ENCODE data around the gene CBX5. TPM values are rescaled to one million over a fixed set of nuclear protein-coding genes. Genes with fewer than 3 reads are reported as not detected.

CBX5 gene
- total and polyA plus RNA-seq, 2 donors, result 8.9 to 83.2 TPM

DNA sequence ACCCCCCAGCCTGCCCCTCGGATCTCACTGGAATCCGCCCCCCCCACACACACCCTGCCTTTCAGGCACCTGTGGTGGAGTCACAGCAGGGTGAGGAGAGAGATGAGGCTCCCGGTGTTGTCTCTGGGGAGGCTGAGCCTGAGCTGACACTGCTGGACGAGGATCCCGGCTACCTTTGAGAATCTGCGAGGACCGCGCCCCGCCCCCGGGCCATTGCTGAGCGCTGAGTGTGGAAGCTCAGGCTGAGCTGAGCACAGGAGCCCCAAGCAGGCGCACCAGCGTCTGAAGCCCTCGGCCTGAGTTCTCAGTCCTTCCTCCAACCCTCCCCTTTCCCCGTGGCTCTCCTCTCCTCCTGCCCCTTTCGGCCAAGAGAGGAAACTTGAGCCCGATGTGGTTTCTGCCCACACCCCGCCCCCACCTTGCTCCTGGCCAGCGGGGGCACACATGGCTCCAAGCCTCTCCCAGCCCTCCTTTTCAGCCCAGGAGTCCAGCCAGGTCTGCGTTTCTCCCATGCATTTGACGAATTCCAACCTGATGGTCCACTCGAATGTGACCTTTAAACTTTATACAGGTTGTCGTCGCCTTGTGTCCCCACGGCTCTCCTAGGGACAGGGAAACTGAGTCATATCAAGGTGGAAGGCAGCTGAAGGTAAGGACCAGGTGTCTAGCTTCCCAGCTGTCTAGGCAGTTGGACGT, 21.0 kb upstream of the CBX5 start, which contains the start of gene NFE2:
Gene NFE2, minus strand, starts transcription at position 284 of the 696 bp plus-strand sequence. CDS start 5,767 bp downstream, outside the sequence.
- no peak for DNase-seq (ENCODE audit: extremely low spot score)
- H3K4me1 ChIP-seq (ENCODE audit: insufficient read depth), result no peaks in the 10 kb centered on the region
- H3K27ac ChIP-seq (ENCODE audit: low read depth), result no peak within 1 kb of the TSS
- WGBS, result 5% methylated on average over 26 of the region's 26 CpGs
- no peaks in the 10 kb centered on the region for H3K36me3 ChIP-seq (ENCODE audit: insufficient read depth)
- H3K4me3 ChIP-seq (ENCODE audit: low read depth, low read length), result no peak within 1 kb of the TSS

DNA sequence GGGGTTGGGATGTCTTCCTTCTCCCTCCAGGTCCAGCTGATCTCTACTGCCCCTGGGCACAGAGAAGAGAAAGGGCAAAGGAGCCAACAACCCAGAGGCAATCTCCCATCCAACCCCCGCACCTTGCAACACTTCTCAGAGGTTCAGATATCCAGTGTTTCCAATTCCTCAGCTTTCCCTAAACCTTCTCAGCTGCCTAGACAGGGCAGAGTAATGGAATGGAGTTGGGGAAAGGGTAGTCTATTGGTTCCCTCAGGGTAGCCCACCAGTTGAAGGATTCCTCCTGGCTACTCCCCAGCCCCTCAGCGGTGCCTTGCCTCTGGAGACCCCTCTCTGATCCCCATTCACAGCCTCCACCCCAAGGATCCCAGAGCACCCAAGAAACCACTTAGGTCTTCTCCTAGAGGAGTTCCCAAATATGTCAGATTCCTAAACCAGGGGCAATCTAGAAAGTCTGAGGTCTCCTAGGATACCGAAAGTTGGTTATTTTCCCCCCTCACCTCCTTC, 20.4 kb upstream of the CBX5 start:
- no peak overlapping the region for H3K4me3 ChIP-seq (ENCODE audit: low read depth, low read length)
- WGBS, result 41% methylated on average over 3 of the region's 3 CpGs
- DNase-seq (ENCODE audit: extremely low spot score), result no peak
- H3K4me1 ChIP-seq (ENCODE audit: insufficient read depth), result no peaks in the 10 kb centered on the region
- H3K27ac ChIP-seq (ENCODE audit: low read depth), result no peak overlapping the region
- no peaks in the 10 kb centered on the region for H3K36me3 ChIP-seq (ENCODE audit: insufficient read depth)

DNA sequence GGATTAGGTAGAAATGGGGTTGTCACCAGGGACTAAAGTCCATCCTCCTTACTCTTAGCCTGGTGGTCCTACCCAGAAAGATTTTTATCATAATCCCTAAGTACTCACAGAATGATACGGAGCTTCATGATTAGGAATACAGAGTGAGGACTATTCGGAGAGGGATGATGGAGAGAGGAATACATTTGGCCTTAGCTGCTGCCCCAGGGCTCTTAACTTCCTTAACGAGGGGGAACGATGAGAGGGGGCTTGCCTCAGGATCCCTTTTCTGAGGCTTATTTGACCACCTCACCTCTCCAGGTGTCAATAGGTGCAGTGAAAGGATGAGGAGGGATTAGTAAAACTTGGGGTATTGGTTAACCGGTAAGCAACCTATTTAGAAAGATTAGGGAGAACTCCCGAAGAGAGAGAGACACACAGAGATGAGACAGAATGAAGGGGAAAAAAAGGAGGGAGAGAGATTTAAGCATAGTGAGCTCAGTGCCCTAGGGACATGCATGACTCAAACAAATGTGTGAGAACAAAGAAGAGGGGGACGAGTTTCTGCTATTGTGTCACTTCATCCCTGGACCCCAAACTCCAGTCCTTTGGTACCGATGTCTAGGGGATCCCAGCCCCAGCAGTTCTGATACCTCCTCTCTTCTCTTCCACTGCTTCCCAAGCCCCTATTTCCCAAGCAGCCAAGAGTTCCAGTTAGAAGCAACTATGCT, 19.7 kb upstream of the CBX5 start:
- 58% methylated on average over 8 of the region's 8 CpGs for WGBS
- DNase-seq (ENCODE audit: extremely low spot score), result no peak
- no peak overlapping the region for H3K4me3 ChIP-seq (ENCODE audit: low read depth, low read length)

DNA sequence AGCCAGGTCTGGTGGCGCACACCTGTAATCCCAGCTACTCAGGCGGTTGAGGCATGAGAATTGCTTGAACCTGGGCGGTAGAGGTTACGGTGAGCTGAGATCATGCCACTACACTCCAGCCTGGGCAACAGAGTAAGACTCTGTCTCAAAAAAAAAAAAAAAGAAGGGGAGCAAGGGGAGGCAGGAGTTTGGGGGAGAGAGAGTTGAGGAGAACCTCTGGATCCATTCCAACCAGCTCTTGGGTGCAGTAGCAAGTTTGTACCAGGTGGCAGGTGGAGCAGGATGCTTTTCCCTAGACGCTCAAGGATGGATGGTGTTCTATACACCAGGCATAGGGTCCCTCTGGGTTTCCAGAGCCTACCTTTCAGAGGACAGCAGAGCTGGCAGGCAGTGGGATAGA, 19.0 kb upstream of the CBX5 start:
- no peak overlapping the region for H3K4me3 ChIP-seq (ENCODE audit: low read depth, low read length)
- no peaks in the 10 kb centered on the region for H3K4me1 ChIP-seq (ENCODE audit: insufficient read depth)
- no peaks in the 10 kb centered on the region for H3K36me3 ChIP-seq (ENCODE audit: insufficient read depth)
- no peak overlapping the region for H3K27ac ChIP-seq (ENCODE audit: low read depth)
- WGBS, result 92% methylated on average over 5 of the region's 5 CpGs
- no peak for DNase-seq (ENCODE audit: extremely low spot score)

More for the DNA sequence above, 19.7 kb upstream of the CBX5 start:
- no peaks in the 10 kb centered on the region for H3K36me3 ChIP-seq (ENCODE audit: insufficient read depth)
- H3K4me1 ChIP-seq (ENCODE audit: insufficient read depth), result no peaks in the 10 kb centered on the region
- no peak overlapping the region for H3K27ac ChIP-seq (ENCODE audit: low read depth)

DNA sequence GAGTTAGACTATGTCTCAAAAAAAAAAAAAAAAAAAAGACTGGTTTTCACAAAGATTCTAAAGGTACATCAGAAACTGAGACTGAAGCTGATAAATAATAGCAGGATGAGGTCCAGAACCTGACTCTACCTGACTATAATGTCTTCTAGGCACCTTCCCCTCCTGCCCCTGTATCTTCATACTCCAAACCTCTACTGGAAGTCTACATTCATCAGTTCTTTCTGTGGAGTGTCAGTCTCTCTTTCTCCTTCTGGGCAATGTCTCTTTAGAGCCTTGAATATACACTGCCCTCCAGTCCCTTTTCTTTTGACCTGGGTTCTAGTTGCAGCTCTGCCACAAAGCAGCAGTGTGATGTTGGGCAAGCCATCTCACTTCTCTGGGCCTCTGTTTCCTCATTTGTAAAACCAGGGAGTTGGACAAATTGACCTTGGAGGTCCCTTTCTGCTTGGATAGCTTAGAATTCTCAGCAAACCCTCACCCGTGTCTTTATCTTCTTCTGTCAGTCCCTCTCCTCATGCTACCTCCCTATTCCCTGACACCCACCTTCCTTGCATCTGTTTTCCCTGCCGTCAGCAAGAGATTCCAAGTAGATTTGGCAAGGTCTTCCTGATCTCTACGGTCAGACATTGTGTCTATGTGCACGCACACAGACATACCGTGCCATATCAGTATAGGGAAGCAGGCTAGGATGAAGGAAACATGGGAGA, 16.6 kb upstream of the CBX5 start:
- H3K27ac ChIP-seq (ENCODE audit: low read depth), result no peak overlapping the region
- 68% methylated on average over 5 of the region's 5 CpGs for WGBS
- DNase-seq (ENCODE audit: extremely low spot score), result no peak
- no peak overlapping the region for H3K4me3 ChIP-seq (ENCODE audit: low read depth, low read length)
- no peaks in the 10 kb centered on the region for H3K36me3 ChIP-seq (ENCODE audit: insufficient read depth)
- H3K4me1 ChIP-seq (ENCODE audit: insufficient read depth), result no peaks in the 10 kb centered on the region

DNA sequence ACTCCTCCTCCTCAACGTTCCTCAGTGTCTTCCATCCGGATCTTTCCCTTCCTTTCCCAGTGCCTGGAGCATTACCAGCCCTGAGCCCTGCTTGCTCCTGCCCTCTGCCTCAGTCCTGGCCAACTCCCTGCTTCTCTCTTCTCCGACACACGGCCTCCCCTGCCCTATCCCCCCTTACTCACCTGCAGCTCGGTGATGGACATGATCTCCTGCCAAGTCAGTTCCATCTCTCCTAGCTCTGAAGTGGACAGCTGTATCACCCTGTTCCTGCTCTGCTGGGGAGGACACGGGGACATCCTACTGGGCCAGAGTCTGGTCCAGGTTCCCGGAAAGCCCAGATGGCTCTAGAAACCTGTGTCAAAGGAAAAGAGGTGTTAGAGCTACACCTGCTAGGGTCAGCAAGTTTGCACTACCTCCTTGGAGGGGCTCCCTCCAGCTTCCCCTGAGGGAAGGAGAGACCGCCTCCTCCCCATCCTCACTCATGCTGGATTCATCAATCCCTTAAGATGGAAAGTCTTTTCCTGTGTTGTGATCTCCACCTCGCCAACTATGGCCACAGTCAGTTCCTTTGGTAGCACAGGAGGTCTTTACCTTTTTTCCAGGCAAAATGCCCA, 15.1 kb upstream of the CBX5 start:
- no peaks in the 10 kb centered on the region for H3K4me1 ChIP-seq (ENCODE audit: insufficient read depth)
- no peaks in the 10 kb centered on the region for H3K36me3 ChIP-seq (ENCODE audit: insufficient read depth)
- H3K4me3 ChIP-seq (ENCODE audit: low read depth, low read length), result no peak overlapping the region
- no peak overlapping the region for H3K27ac ChIP-seq (ENCODE audit: low read depth)
- DNase-seq (ENCODE audit: extremely low spot score), result no peak
- WGBS, result 80% methylated on average over 9 of the region's 9 CpGs

DNA sequence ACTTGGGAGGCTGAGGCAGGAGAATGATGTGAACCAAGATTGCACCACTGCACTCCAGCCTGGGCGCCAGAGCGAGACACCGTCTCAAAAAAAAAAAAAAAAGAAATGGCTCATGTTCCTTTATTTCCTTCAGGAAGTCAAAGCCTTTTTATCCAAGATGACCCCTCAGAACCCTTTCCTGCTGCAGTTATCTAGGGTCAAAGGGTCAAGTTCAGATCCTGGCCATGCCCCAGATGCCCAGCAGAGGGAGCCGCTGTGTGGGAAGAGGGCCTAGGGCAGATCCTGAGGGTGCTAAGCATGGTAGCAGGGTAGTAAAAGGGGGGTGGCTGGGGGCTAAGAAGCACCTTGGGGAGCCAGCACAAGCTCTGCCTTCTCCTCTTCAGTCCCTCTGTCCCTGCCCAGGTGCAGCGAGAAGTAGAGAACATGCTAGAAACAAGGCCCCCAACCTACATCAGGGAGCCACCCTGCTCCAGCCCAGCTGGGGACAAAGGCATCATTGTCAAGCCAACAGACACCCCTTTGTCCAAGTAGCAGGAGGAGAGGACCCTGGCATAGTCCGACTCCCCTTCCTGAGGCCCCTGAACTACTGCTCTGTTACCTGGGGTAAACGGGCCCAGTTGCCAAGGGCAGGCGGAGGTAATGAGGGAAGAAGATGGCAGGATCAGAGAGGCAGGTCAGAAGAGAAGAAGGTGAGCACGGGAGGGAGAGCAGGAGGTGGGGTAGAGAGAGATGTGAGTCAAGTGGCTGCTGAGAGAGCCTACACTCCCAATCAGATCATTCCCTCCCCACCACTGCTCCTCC, 14.4 kb upstream of the CBX5 start:
- H3K4me1 ChIP-seq (ENCODE audit: insufficient read depth), result no peaks in the 10 kb centered on the region
- H3K4me3 ChIP-seq (ENCODE audit: low read depth, low read length), result no peak overlapping the region
- 70% methylated on average over 9 of the region's 9 CpGs for WGBS
- no peak overlapping the region for H3K27ac ChIP-seq (ENCODE audit: low read depth)
- H3K36me3 ChIP-seq (ENCODE audit: insufficient read depth), result no peaks in the 10 kb centered on the region
- no peak for DNase-seq (ENCODE audit: extremely low spot score)

DNA sequence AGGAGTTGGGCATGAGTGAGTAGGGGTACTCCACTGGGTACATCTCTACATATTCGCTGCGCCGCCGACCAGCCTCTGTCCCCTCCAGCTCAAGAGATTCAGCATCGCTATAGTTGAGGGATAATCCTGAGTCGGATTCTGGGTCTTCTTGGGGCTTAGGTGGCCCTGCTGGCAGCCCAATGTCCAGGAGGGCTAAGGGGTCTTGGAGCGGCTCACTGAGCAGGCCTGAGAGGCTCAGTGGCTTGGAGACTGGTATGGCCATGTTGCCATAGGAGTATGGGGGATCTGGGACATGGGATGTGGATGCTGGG, 13.0 kb upstream of the CBX5 start:
- 99% methylated on average over 7 of the region's 7 CpGs for WGBS
- no peak for DNase-seq (ENCODE audit: extremely low spot score)
- H3K27ac ChIP-seq (ENCODE audit: low read depth), result no peak overlapping the region

DNA sequence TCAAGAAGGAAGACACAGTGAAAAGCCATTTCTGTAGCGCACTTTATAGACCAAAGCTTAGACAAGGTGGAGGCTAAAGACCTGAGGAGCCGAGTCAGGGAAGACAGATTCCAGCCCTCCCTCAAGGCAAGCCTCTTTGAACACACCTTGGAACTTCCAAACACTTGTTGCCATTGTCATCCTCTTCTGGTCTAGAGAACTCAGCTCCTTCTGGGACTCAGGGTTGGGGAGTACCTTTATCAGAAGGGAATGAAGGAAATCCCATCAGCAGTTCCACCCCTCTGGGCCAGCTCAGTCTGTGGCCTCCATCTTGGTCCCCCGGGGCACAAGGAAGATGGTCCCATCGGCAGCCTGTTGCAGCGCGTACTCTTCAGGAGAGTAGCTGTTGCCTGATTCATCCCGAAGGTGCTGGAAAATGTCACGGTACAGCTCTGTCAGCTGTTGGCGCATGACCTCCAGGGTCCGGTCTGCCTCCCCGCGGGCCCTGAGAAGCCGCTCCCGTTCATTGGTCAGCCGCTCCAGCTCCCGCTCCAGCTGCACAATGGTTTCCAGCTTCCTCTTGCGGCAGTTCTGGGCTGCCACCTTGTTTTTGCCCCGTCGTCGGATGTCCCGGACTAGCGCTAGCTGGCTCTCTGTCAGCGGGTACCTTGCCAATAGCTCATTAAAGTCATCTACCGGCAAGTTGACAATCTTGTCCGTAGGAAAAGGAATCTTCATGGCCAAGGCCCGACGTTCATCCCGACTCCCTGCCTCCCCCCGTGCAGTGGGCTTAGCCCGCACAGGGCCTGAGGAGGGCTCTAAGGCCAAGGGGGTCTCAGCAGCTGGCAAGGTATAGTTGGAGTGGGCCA, 12.4 kb upstream of the CBX5 start:
- no peak overlapping the region for H3K4me3 ChIP-seq (ENCODE audit: low read depth, low read length)
- no peak for DNase-seq (ENCODE audit: extremely low spot score)
- H3K27ac ChIP-seq (ENCODE audit: low read depth), result no peak overlapping the region
- H3K4me1 ChIP-seq (ENCODE audit: insufficient read depth), result no peaks in the 10 kb centered on the region
- 91% methylated on average over 30 of the region's 30 CpGs for WGBS
- peaks cover 3% of the 10 kb centered on the region for H3K36me3 ChIP-seq (ENCODE audit: insufficient read depth)

More for the DNA sequence above, 13.0 kb upstream of the CBX5 start:
- Histone ChIP-seq H3K4me3 (ENCODE audit: low read depth, low read length) (no peak overlapping the region), H3K4me1 (ENCODE audit: insufficient read depth) (no peaks in the 10 kb centered on the region), H3K36me3 (ENCODE audit: insufficient read depth) (peaks cover 1% of the 10 kb centered on the region)

DNA sequence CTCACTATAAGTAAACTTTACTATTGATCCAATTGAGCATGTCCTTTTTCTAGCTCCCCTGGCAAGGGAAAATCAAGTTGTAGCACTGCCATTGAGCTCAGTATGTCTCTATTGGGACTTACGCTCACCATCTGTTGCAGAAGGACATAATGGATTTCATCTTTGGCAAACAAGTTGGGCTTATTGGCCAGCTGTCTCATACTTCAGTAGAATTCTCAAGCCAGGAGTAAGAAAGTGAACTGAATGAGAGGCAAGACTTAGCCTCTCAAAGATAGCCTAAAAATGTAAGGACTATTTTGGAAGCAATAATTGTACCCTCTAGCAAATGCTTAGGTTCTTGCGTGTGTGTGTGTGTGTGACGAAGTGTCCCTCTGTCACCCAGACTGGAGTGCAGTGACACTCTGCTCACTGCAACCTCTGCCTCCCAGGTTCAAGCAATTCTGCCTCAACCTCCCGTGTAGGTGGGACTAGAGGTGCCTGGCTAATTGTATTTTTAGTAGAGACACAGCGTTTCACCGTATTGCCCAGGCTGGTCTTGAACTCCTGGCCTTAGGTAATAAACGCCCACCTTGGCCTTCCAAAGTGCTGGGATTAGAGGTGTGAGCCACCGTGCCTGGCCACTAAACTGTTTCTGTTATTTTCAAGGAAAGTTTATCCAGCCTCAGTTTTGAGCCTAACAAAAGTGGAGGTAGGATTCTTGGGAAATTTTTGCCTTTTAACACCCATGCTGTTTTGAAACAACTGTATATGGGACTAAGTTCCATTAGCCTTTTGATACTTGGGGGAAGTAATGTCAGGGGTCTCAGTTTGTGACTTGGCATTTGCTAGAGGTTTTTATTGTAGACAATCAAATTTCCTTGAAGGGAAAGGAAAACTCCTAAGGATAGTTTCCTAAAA, 7.6 kb upstream of the CBX5 start:
- no peak overlapping the region for H3K27ac ChIP-seq (ENCODE audit: low read depth)
- 62% methylated on average over 8 of the region's 8 CpGs for WGBS
- peaks cover 3% of the 10 kb centered on the region for H3K36me3 ChIP-seq (ENCODE audit: insufficient read depth)
- H3K4me3 ChIP-seq (ENCODE audit: low read depth, low read length), result no peak overlapping the region
- H3K4me1 ChIP-seq (ENCODE audit: insufficient read depth), result no peaks in the 10 kb centered on the region
- DNase-seq (ENCODE audit: extremely low spot score), result no peak

DNA sequence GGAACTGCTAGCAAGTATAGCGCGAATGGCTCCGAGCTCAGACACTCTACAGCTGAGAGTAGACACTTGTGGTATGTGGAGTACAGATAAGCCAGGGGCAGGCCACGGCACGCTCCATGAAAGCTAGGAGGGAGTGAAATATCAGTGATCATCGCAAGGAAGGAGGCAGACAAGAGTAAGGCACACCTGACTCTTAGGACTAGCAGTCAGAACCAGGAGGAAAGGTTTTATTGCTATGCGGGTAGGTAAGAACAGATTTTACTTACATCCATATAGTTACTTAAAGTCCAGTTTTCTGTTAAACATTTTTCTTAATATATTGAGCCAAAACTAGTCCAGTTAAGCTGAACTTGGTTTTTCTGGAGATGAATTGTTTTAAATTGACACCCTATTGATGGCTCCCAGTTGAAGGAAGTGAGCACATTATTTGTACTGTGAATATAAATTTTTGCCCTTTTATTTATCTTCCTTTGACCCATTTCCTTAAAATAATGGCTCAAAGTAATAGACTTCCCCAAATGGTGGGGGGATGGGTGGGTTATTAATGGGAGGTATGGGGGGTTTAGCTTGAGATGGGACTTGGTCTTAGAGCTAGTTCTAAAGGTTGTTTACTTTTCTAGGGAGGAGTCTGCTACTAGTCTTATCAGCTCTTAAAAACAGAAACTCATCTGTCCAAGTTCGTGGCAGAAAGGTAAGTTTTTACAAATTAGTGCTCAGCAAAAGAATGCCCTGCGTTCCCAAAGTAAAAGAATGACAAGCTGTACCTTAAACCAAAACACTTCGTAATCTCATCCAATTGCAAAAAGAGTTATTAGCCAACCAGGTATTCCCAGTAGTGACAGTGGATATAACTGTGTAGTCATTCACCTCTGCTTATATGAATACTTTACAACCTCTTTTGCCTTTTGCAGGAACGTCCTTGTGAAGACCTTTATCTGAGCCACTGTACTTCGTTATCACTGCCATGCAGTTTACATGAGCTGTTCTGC, 6.4 kb upstream of the CBX5 start:
- DNase-seq (ENCODE audit: extremely low spot score), result no peak
- H3K4me3 ChIP-seq (ENCODE audit: low read depth, low read length), result no peak overlapping the region
- H3K36me3 ChIP-seq (ENCODE audit: insufficient read depth), result peaks cover 3% of the 10 kb centered on the region
- H3K4me1 ChIP-seq (ENCODE audit: insufficient read depth), result no peaks in the 10 kb centered on the region
- 47% methylated on average over 12 of the region's 12 CpGs for WGBS
- no peak overlapping the region for H3K27ac ChIP-seq (ENCODE audit: low read depth)

All from urinary bladder (tissue), 4 donors.